CD4-positive, alpha-beta T cell treated with Interleukin-2 at 100 ng/mL for 4 hours (primary cell): Measurements from ENCODE around the gene AK3.
A peak's percentile ranks its signal among the peaks of the same experiment; 100 is the strongest.
"Not testable (repeated sequence)": the region's sequence is repeated elsewhere in the genome, so short reads cannot be mapped to it uniquely, and the experiment has no call there.

Source experiments
- DNase-seq: peaks from one replicate; pipeline ENCODE4 v3.0.0-alpha.2; 2020; ENCODE audit warnings: low spot score

AK3 gene

GRCh38 chr9:4740638-4741364, at the start of gene AK3:
Gene AK3 (minus strand): TSS chr9:4741202. CDS start chr9:4741087, 115 bp downstream.
- DNase-seq = peak; percentile 84

- DNase-seq = no peak
Observed at GRCh38 chr9:4788703-4789102, 47.7 kb upstream of the AK3 start.

- no peak for DNase-seq
Observed at GRCh38 chr9:4787876-4788275, 46.9 kb upstream of the AK3 start.

GRCh38 chr9:4786599-4786998, 45.6 kb upstream of the AK3 start:
- no peak for DNase-seq

- DNase-seq = no peak
Observed at GRCh38 chr9:4784403-4784802, 43.4 kb upstream of the AK3 start.

- DNase-seq = not testable (repeated sequence)
Observed at GRCh38 chr9:4783191-4783590, 42.2 kb upstream of the AK3 start.

GRCh38 chr9:4781408-4781807, 40.4 kb upstream of the AK3 start:
- DNase-seq = no peak

GRCh38 chr9:4780651-4781050, 39.6 kb upstream of the AK3 start:
- no peak for DNase-seq

- DNase-seq = not testable (repeated sequence)
Observed at GRCh38 chr9:4774958-4775357, 34.0 kb upstream of the AK3 start.

- no peak for DNase-seq
Observed at GRCh38 chr9:4774209-4774608, 33.2 kb upstream of the AK3 start.

GRCh38 chr9:4771788-4772187, 30.8 kb upstream of the AK3 start:
- DNase-seq = no peak

- no peak for DNase-seq
Observed at GRCh38 chr9:4769321-4770080, 28.5 kb upstream of the AK3 start.

- no peak for DNase-seq
Observed at GRCh38 chr9:4768681-4769080, 27.7 kb upstream of the AK3 start.

- DNase-seq = no peak
Observed at GRCh38 chr9:4764033-4764432, 23.0 kb upstream of the AK3 start.

- no peak for DNase-seq
Observed at GRCh38 chr9:4762886-4763541, 22.0 kb upstream of the AK3 start.

GRCh38 chr9:4762108-4762885, 21.3 kb upstream of the AK3 start:
- DNase-seq = peak; percentile 86

GRCh38 chr9:4760122-4760521, 19.1 kb upstream of the AK3 start:
- no peak for DNase-seq

GRCh38 chr9:4756420-4756819, 15.4 kb upstream of the AK3 start:
- DNase-seq = no peak

GRCh38 chr9:4755026-4755609, 14.1 kb upstream of the AK3 start:
- DNase-seq = no peak

GRCh38 chr9:4754530-4754929, 13.5 kb upstream of the AK3 start:
- DNase-seq = not testable (repeated sequence)

GRCh38 chr9:4750023-4750673, 9.1 kb upstream of the AK3 start:
- DNase-seq = peak; percentile 53
